H1 (cell line): ENCODE results near the gene MYO1D. TPM values are rescaled to one million over a fixed set of nuclear protein-coding genes. Genes with fewer than 3 reads are reported as not detected.

Source experiments
- CTCF ChIA-PET: fragments of 300-600 bp; sonication (Branson Sonifier 250); formaldehyde crosslinking; loops from one replicate; lab custom pipeline; 2021; ENCODE audit not compliant: partially characterized antibody; lab: Charles Lee
- POLR2A ChIA-PET: fragments of 300-600 bp; sonication (Branson Sonifier 250); formaldehyde crosslinking; loops from one replicate; lab custom pipeline; 2021; ENCODE audit warnings: inconsistent platforms; ENCODE audit not compliant: partially characterized antibody; lab: Charles Lee
- DNase-seq, 2 experiments: peaks; one replicate each; pipeline versions ENCODE4 v3.0.0 to v3.0.0-alpha.2; 2010 to 2022; ENCODE audit warnings: low spot score in 2 of 2, low read depth in 1 of 2, mixed read lengths in 1 of 2
- FAIRE-seq: peaks from 2 replicates; lab custom pipeline; 2011; peaks lifted over from hg19 to GRCh38; lab: Jason Lieb, UNC
- H2AFZ ChIP-seq: 2 replicates; pipeline ENCODE4 v1.8.1; 2012; ENCODE audit warnings: low read length, inconsistent platforms
- H2AK5ac ChIP-seq: 2 replicates; pipeline ENCODE4 v1.6.1; 2013; ENCODE audit warnings: low read depth, low read length
- H2BK120ac ChIP-seq: replicated peaks from 2 replicates; pipeline ENCODE3; 2013; ENCODE audit warnings: low read depth, low read length, inconsistent platforms
- H2BK12ac ChIP-seq: 2 replicates; pipeline ENCODE4 v1.6.1; 2013; ENCODE audit warnings: low read depth, low read length
- H2BK15ac ChIP-seq: 2 replicates; pipeline ENCODE4 v1.6.1; 2013; ENCODE audit warnings: low read length
- H2BK20ac ChIP-seq: 2 replicates; pipeline ENCODE4 v1.6.1; 2013; ENCODE audit warnings: low read length
- H2BK5ac ChIP-seq: 2 replicates; pipeline ENCODE4 v1.6.1; 2013; ENCODE audit warnings: low read depth, low read length
- H3K14ac ChIP-seq: 2 replicates; pipeline ENCODE4 v1.6.1; 2013; ENCODE audit warnings: inconsistent platforms; ENCODE audit not compliant: insufficient read length
- H3K18ac ChIP-seq: 2 replicates; pipeline ENCODE4 v1.6.1; 2013; ENCODE audit warnings: low read length; ENCODE audit errors: extremely low read depth
- H3K23ac ChIP-seq: 2 replicates; pipeline ENCODE4 v1.6.1; 2013; ENCODE audit warnings: inconsistent platforms; ENCODE audit not compliant: insufficient read length
- H3K23me2 ChIP-seq: 2 replicates; pipeline ENCODE4 v1.6.1; 2013; ENCODE audit warnings: low read depth, low read length
- H3K27ac ChIP-seq: 2 replicates; pipeline ENCODE4 v1.6.1; 2011; ENCODE audit warnings: low read depth, low read length, inconsistent platforms
- H3K27me3 ChIP-seq, 4 experiments: replicated peaks in 1 of 4; 1 replicate in 1 of 4; 2 replicates in 3 of 4; pipeline versions ENCODE4 v1.6.1 to v1.8.1; 2011 to 2013; ENCODE audit warnings: low read length in 3 of 4, mild to moderate bottlenecking in 3 of 4, inconsistent platforms in 2 of 4, mixed read lengths in 2 of 4, moderate library complexity in 1 of 4; ENCODE audit not compliant: control insufficient read depth in 3 of 4, insufficient read depth in 3 of 4; ENCODE audit errors: extremely low read depth in 1 of 4
- H3K36me3 ChIP-seq, 4 experiments: 2 replicates each; pipeline versions ENCODE4 v1.6.1 to v1.8.1; 2011 to 2013; ENCODE audit warnings: mild to moderate bottlenecking in 4 of 4, low read length in 3 of 4, moderate library complexity in 2 of 4, control low read depth in 1 of 4, inconsistent platforms in 1 of 4; ENCODE audit not compliant: insufficient read depth in 4 of 4, control insufficient read depth in 2 of 4
- H3K4ac ChIP-seq: replicated peaks from 2 replicates; pipeline ENCODE3; 2013; ENCODE audit warnings: low read length, low read depth, mixed read lengths, inconsistent platforms; ENCODE audit not compliant: insufficient read length
- H3K4me1 ChIP-seq, 4 experiments: replicated peaks in 1 of 4; 1 replicate in 1 of 4; 2 replicates in 3 of 4; pipeline versions ENCODE4 v1.6.1 to v1.8.1; 2011 to 2013; ENCODE audit warnings: low read length in 3 of 4, inconsistent platforms in 2 of 4, mixed read lengths in 1 of 4; ENCODE audit not compliant: insufficient read depth in 4 of 4, control insufficient read depth in 3 of 4
- H3K4me2 ChIP-seq, 2 experiments: 2 replicates each; pipeline versions ENCODE4 v1.6.1 to v1.8.1; 2011 to 2013; ENCODE audit warnings: low read depth in 2 of 2, low read length in 2 of 2, control low read depth in 1 of 2, inconsistent platforms in 1 of 2, mild to moderate bottlenecking in 1 of 2; ENCODE audit not compliant: insufficient read depth in 1 of 2
- H3K4me3 ChIP-seq, 4 experiments: fragments of 200-600, 300-600 bp in 1 of 4; sonication (generic), shearing (Covaris generic), sonication (Bioruptor Twin) in 1 of 4; 2 replicates each; pipeline versions ENCODE4 v1.5.1 to v1.8.1; 2011 to 2016; ENCODE audit warnings: low read length in 4 of 4, low read depth in 3 of 4, control low read depth in 2 of 4, inconsistent platforms in 2 of 4, mild to moderate bottlenecking in 2 of 4, mixed read lengths in 1 of 4, moderate library complexity in 1 of 4; ENCODE audit not compliant: insufficient read depth in 2 of 4; ENCODE audit errors: extremely low read depth in 1 of 4
- H3K56ac ChIP-seq: replicated peaks from 2 replicates; pipeline ENCODE3; 2013; ENCODE audit warnings: low read depth, mild to moderate bottlenecking, mixed read lengths, low read length, inconsistent platforms; ENCODE audit not compliant: insufficient read length
- H3K79me1 ChIP-seq: 2 replicates; pipeline ENCODE4 v1.6.1; 2013; ENCODE audit warnings: low read depth, low read length, control low read depth
- H3K79me2 ChIP-seq, 2 experiments: 2 replicates each; pipeline versions ENCODE4 v1.6.1 to v1.8.1; 2012 to 2013; ENCODE audit warnings: low read length in 2 of 2, mild to moderate bottlenecking in 2 of 2, inconsistent platforms in 1 of 2; ENCODE audit not compliant: insufficient read depth in 2 of 2, control insufficient read depth in 1 of 2
- H3K9ac ChIP-seq, 4 experiments: replicated peaks in 1 of 4; 1 replicate in 1 of 4; 2 replicates in 3 of 4; pipeline versions ENCODE4 v1.6.1 to v1.8.1; 2011 to 2013; ENCODE audit warnings: low read depth in 3 of 4, low read length in 3 of 4, control low read depth in 2 of 4, mild to moderate bottlenecking in 2 of 4, moderate library complexity in 2 of 4, inconsistent platforms in 1 of 4; ENCODE audit errors: extremely low read depth in 1 of 4
- H3K9me3 ChIP-seq, 2 experiments: 2 replicates each; pipeline versions ENCODE4 v1.6.1 to v1.8.1; 2012 to 2013; ENCODE audit warnings: mild to moderate bottlenecking in 2 of 2, moderate library complexity in 2 of 2, control low read depth in 1 of 2, inconsistent platforms in 1 of 2, low read depth in 1 of 2, low read length in 1 of 2, mixed read lengths in 1 of 2; ENCODE audit not compliant: insufficient read depth in 2 of 2
- H4K20me1 ChIP-seq, 2 experiments: replicated peaks in 1 of 2; 2 replicates each; pipeline versions ENCODE3 to v1.8.1; 2011 to 2013; ENCODE audit warnings: inconsistent platforms in 2 of 2, low read length in 2 of 2, mild to moderate bottlenecking in 1 of 2; ENCODE audit not compliant: insufficient read depth in 2 of 2, control insufficient read depth in 1 of 2
- H4K5ac ChIP-seq: 2 replicates; pipeline ENCODE4 v1.6.1; 2013; ENCODE audit warnings: low read length, low read depth, mixed read lengths, inconsistent platforms; ENCODE audit not compliant: insufficient read length
- H4K8ac ChIP-seq: 2 replicates; pipeline ENCODE4 v1.8.0; 2013; ENCODE audit warnings: mild to moderate bottlenecking, moderate library complexity, low read length, inconsistent platforms; ENCODE audit not compliant: insufficient read depth; ENCODE audit errors: extremely low read depth
- H4K91ac ChIP-seq: replicated peaks from 2 replicates; pipeline ENCODE3; 2013; ENCODE audit warnings: low read length, mixed read lengths, inconsistent platforms; ENCODE audit not compliant: insufficient read length
- CHD2 ChIP-seq: IDR thresholded peaks from 2 replicates; pipeline ENCODE4 v1.6.1; 2012; ENCODE audit warnings: low read length, improper control_type of control experiment
- SRF ChIP-seq: IDR thresholded peaks from 2 replicates; pipeline ENCODE4 v1.6.1; 2011; ENCODE audit warnings: mild to moderate bottlenecking, low read depth, low read length, moderate library complexity
- WGBS, 2 experiments: shearing (Covaris generic) in 1 of 2; methylation state at CpG; one replicate each; pipeline versions ENCODE4 v1.1.6 to v1.1.7; 2013 to 2015; ENCODE audit warnings: low lambda C conversion rate in 2 of 2, mixed read lengths in 2 of 2, inconsistent platforms in 1 of 2, low coverage in 1 of 2, missing lambda C conversion rate in 1 of 2; ENCODE audit not compliant: insufficient replicate concordance in 2 of 2, insufficient coverage in 1 of 2, insufficient read length in 1 of 2; ENCODE audit errors: extremely low coverage in 1 of 2, missing lambda C conversion rate in 1 of 2; 5-methylcytosine and 5-hydroxymethylcytosine counted together
- polyA plus RNA-seq, 7 experiments: library from polyadenylated mRNA; depleted of rRNA in 3 of 7; stranded (reverse) in 5 of 7; unstranded in 2 of 7; fragments of >200 nt in 5 of 7; fragments of 200-250 nt in 2 of 7; gene quantifications; 1 replicate in 5 of 7; 2 replicates in 1 of 7; 4 replicates in 1 of 7; pipeline versions ENCODE4 v1.2.1 to v1.2.3, GENCODE V29; 2011 to 2013; ENCODE audit warnings: missing spikeins in 2 of 7, mixed read lengths in 2 of 7
- total RNA-seq: library from RNA; stranded (reverse); fragmentation: NEBNext Ultra II Directional; extraction: Animal tissue kit (Norgen Biotek cat#: 25700); gene quantifications from 2 replicates; pipeline ENCODE4 v1.2.1, GENCODE V29; 2021

The MYO1D gene
- total and polyA plus RNA-seq, 2 of the 8 experiments (the other 6 are each of a cell fraction or from before 2014, with no cell fraction given): 6.5 to 25.4 TPM

DNA sequence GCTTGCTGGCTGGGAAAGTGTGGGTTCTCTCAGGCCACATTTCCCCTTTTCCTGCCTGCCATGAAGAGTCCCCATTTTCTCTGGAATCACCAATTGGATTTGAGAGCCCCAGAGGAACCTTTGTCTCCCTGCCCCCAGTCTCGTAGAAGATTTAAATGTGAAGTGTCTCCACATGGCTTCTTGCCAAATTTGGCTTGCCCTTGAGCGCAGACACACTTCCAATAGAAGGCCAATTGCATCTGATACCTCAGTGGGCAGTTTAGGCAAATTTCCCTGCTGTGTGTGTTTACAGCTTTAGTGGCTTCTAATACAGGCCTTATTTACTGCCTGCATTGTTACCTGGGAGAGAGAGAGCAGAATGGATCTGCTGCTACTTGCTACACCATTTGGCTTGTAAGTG lies 360.5 kb downstream of the MYO1D start:
- Histone ChIP-seq H3K27me3 (no peaks in the 10 kb centered on the region; a peak in 2 of 7 replicates), H4K91ac (no peak overlapping the region), H2BK12ac (no peak overlapping the region), H2BK20ac (no peak overlapping the region), H3K27ac (no peak overlapping the region), H3K36me3 (no peaks in the 10 kb centered on the region), H2AFZ (no peak overlapping the region), H3K23ac (no peak overlapping the region), H4K5ac (no peak overlapping the region), H3K4me1 (peaks cover 19 to 39% (median 25%) of the 10 kb centered on the region in 4 experiments), H3K23me2 (peaks cover 3% of the 10 kb centered on the region; the same call in 1 of the 2 replicates), H3K14ac (no peak overlapping the region), H3K9ac (no peak overlapping the region), H3K4ac (no peak overlapping the region), H3K79me2 (no peaks in the 10 kb centered on the region), H3K4me3 (no peak overlapping the region), H4K20me1 (no peaks in the 10 kb centered on the region), H2BK15ac (no peak overlapping the region), H3K9me3 (no peaks in the 10 kb centered on the region), H3K4me2 (peak overlapping the region in 1 of 2 experiments; percentile 13; a peak in 1 of 4 replicates), H2BK120ac (no peak overlapping the region), H2AK5ac (no peak overlapping the region), H4K8ac (no peak overlapping the region), H3K79me1 (no peaks in the 10 kb centered on the region), H2BK5ac (no peak overlapping the region), H3K18ac (no peak overlapping the region), H3K56ac (no peak overlapping the region)
- DNase-seq (no peak), FAIRE-seq (no peak)
- 0% methylated on average over 2 of the region's 2 CpGs; no CpG with 5 or more reads in 1 of the 2 experiments for WGBS, 2 experiments
- POLR2A ChIA-PET: interaction anchor here (5.3 kb wide), 1 partner anchor 28 kb away, joined by 35 read pairs; the partner anchor contains the start of gene CDK5R1
- TF ChIP-seq CHD2 (no peak), SRF (0 out of 2 replicates have a peak, but pooled peaks have one; percentile 13)
- CTCF ChIA-PET: interaction anchor here (2.1 kb wide), 1 partner anchor 28 kb away, joined by 7 read pairs; no protein-coding TSS in a partner anchor
